Epithelial cell of proximal tubule (primary cell): ENCODE measurements around the gene ETV7. TPM values are rescaled to one million over a fixed set of nuclear protein-coding genes. Genes with fewer than 3 reads are reported as not detected.

Experiments used
- DNase-seq: peaks from one replicate; pipeline ENCODE4 v3.0.0-alpha.2; 2011; ENCODE audit warnings: low read depth
- H3K4me3 ChIP-seq: 2 replicates; pipeline ENCODE4 v1.5.1; 2011; ENCODE audit warnings: low read depth, mild to moderate bottlenecking, low read length
- total RNA-seq: library from RNA; depleted of rRNA; stranded (reverse); fragments of >200 nt; gene quantifications from 2 replicates; pipeline ENCODE4 v1.2.3, GENCODE V29; 2015
- TF ChIP-seq, protein P1 (sequence below): conservative IDR thresholded peaks from 2 replicates; pipeline ENCODE4 v1.5.1; 2012; ENCODE audit warnings: low read depth, mild to moderate bottlenecking, low read length

The ETV7 gene
- total RNA-seq, 1 donor from 2014 or later, result 3.2 TPM

- TF ChIP-seq, protein P1, sequence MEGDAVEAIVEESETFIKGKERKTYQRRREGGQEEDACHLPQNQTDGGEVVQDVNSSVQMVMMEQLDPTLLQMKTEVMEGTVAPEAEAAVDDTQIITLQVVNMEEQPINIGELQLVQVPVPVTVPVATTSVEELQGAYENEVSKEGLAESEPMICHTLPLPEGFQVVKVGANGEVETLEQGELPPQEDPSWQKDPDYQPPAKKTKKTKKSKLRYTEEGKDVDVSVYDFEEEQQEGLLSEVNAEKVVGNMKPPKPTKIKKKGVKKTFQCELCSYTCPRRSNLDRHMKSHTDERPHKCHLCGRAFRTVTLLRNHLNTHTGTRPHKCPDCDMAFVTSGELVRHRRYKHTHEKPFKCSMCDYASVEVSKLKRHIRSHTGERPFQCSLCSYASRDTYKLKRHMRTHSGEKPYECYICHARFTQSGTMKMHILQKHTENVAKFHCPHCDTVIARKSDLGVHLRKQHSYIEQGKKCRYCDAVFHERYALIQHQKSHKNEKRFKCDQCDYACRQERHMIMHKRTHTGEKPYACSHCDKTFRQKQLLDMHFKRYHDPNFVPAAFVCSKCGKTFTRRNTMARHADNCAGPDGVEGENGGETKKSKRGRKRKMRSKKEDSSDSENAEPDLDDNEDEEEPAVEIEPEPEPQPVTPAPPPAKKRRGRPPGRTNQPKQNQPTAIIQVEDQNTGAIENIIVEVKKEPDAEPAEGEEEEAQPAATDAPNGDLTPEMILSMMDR, result no peak
- no peak overlapping the region for H3K4me3 ChIP-seq
- no peak for DNase-seq
These were observed 51.8 kb downstream of the ETV7 start for GRCh38 chr6:36335465-36336207.

DNA sequence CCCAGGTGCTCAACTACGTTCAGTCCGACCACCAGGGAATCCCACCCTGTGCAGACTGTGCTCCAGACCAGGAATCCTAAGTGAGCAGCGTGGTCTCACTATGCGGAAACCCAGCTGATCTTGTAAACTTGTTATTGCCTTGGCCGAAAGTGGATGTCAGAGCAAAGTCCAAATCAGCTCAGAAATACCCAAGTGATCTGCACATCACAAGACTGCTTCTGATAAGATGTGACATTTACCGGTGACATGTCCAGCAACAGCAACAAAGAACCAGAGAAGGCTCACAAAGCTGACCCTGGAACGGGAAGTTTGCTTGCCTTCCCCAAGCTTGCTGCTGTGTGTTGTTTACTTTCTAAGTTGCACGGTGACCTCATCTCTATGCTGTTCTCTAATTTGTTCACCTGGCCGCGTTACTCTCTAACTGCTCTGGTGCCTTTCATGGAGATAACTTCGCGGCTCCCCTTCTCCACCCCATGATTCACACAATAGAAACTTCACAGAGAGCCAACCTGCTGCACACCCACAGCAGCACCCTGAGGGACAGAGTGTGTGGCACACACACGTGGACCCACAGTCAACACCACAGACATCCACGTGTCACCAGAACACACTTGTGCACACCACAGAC lies 52.5 kb downstream of the ETV7 start:
- TF ChIP-seq, protein P1, result no peak
- H3K4me3 ChIP-seq, result no peak overlapping the region
- no peak for DNase-seq

DNA sequence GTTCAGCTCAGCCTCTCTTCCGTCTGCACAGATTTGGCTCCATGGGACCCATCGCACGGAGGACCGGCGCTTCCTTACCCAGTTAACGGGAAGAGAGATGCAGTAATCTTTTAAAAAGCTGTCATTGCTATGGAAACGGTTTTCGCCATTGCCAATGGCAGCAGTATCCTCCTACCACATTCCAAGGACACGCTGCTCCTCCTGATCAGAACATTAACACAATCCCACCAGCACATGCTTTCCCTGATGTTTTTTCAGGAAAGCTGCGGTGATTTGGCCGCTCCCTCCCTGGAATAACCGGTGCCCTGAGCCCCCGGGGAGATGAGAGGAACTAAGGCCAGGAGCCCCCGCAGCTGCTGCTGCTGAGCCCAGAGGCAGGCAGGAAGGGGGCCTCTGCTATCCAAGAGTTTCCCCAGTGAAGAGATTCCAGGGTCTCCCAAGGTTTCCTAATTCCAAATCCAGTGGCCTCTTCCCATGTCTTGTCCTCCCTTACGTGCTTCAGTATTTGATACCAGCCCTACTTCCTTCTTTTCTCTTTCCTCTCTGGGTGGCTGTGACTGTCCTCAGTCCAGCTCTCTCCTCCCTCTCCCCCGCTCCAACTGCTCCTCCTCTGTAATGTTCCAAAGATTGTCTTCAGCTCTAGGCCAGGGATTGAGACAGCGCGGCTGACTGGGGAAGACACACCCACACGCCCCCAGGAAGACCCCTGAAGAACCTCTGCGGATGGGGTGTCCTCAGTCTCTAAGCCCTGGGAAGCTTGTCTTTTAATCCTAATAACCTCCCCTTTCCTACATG lies 53.3 kb downstream of the ETV7 start:
- TF ChIP-seq, protein P1, result no peak
- H3K4me3 ChIP-seq, result no peak overlapping the region
- no peak for DNase-seq

GRCh38 chr6:36333171-36333895 lies 54.1 kb downstream of the ETV7 start:
- TF ChIP-seq, protein P1, result no peak
- DNase-seq, result no peak
- H3K4me3 ChIP-seq, result no peak overlapping the region

- DNase-seq, result no peak
- no peak overlapping the region for H3K4me3 ChIP-seq
- TF ChIP-seq, protein P1, result no peak
These were observed 56.1 kb downstream of the ETV7 start for GRCh38 chr6:36331381-36331780.

DNA sequence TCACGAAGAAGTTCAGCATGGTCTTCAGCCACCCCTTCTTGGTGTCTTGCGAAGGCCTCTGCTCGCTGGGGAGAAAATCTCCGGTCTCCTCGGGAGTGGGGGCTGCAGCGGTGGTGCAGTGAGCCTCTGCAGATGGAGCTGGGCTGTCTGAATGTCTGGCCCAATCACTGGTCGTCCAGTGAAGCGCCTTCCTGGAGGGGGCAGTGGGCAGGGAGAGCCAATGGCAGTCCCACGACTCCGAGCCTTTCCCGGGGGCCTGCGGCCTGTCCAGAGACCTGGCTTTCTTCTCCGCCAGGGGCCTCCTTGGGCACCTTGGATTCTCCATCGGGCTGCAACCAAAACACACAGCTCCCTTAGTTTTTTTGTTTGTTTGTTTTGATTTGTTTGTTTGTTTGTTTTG lies 57.1 kb downstream of the ETV7 start:
- TF ChIP-seq, protein P1, result no peak
- no peak for DNase-seq
- H3K4me3 ChIP-seq, result no peak overlapping the region
